Measurements from ENCODE around the gene PKD2.

GRCh38 chr4:88037447-88037846, 30.0 kb downstream of the PKD2 start:
- no peak for TF ChIP-seq CTCF (IDR thresholded peaks at IDR 0.05; ENCODE audit: poor library complexity)
- TF ChIP-seq EZH2 (IDR thresholded peaks at IDR 0.05; ENCODE audit: borderline replicate concordance) = no peak
- no peak for TF ChIP-seq EZH2phosphoT487 (IDR thresholded peaks at IDR 0.05; ENCODE audit: low read depth, severe bottlenecking, unreplicated experiment)

Measured in hepatocyte (in vitro differentiated cells).